LNCAP (cell line): ENCODE data around the gene RNF208.

ENCODE experiments used
- CTCF ChIP-seq: fragments of 450-650 bp; IDR thresholded peaks from 2 replicates; pipeline ENCODE4 v1.5.1; 2017; ENCODE audit warnings: mild to moderate bottlenecking

RNF208 gene

GRCh38 chr9:137266585-137267453, 44.8 kb upstream of the RNF208 start:
- TF ChIP-seq CTCF: no peak

GRCh38 chr9:137266162-137266527, 44.1 kb upstream of the RNF208 start:
- no peak for TF ChIP-seq CTCF

- no peak for TF ChIP-seq CTCF
Measured at GRCh38 chr9:137265496-137266161, 43.6 kb upstream of the RNF208 start.

GRCh38 chr9:137264067-137264466, 42.0 kb upstream of the RNF208 start:
- TF ChIP-seq CTCF: no peak

GRCh38 chr9:137263506-137263905, 41.5 kb upstream of the RNF208 start:
- TF ChIP-seq CTCF: no peak

- TF ChIP-seq CTCF: no peak
Measured at GRCh38 chr9:137262909-137263285, 40.9 kb upstream of the RNF208 start.

- peak; percentile 54 for TF ChIP-seq CTCF
Measured at GRCh38 chr9:137262173-137262908, 40.3 kb upstream of the RNF208 start.
